DLD1 (cell line): ENCODE results near the gene CMIP.

Experiments used
- in situ Hi-C: cut with HindIII; loops from 2 replicates; pipeline ENCODE4 v1.10.0; 2017; ENCODE audit warnings: low sequenced_read_pairs

Gene CMIP

DNA sequence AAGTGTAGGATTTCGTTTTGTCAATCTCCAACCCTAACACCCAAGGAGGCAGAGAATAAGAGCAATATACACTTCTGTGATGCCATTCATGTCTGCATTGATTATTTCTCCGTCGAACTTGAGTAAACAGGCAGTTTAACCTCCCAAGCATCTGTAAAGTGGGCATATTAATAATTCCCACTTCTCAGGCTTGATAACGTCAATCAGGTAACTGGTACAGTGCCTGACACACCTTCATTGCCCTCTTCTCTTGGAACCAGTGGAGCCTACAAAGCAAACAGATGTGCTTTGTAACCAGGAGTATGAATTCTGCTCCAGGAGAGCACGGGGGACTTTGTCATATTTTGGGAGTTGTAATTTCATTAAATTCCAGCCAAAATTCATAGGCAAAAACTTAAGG lies 302.0 kb downstream of the CMIP start:
- in situ Hi-C loops: loop anchor here (25.0 kb wide), 1 partner anchor 359 kb away; no protein-coding TSS in a partner anchor

GRCh38 chr16:81748476-81749198 lies 304.0 kb downstream of the CMIP start:
- in situ Hi-C loops: loop anchor here (25.0 kb wide), 1 partner anchor 361 kb away; no protein-coding TSS in a partner anchor

- in situ Hi-C loops: no loop called here
Observed at GRCh38 chr16:81752225-81752875, 307.7 kb downstream of the CMIP start.

DNA sequence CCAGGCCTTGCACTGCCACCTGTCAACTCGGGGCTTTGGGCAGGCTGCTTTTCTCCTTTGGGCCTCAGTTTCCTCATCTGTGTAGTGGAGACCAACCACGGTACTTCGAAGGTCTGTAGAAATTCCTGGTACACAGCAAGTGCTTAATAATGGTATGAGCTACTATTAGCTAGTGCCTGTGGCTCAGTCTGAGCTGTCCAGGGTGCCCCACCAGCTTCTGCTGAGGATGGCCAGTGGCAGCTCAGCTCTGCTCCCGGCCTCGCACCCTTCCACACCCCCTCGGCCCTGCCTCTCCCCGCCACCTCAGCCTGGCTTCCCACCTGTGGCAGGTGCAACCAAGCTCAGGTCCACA lies 308.2 kb downstream of the CMIP start:
- in situ Hi-C loops: no loop called here

DNA sequence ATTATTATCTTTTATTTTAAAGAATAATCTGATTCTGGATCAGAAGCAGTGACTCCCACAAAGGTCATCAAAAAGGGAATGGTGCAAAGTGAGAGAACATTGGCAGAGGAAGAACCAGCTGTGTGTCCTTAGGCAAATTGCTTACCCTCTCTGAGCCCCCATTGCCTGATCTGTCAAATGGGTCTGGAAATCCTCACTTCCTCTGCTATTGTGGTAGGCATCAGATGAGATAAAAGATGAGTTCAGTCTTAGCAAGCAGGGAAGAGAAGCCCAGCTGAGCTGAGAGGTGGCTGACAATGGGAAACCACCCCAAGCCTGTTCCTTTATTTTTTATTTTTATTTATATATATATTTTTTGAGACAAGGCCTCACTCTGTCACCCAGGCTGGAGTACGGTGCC lies 310.2 kb downstream of the CMIP start:
- in situ Hi-C loops: no loop called here

DNA sequence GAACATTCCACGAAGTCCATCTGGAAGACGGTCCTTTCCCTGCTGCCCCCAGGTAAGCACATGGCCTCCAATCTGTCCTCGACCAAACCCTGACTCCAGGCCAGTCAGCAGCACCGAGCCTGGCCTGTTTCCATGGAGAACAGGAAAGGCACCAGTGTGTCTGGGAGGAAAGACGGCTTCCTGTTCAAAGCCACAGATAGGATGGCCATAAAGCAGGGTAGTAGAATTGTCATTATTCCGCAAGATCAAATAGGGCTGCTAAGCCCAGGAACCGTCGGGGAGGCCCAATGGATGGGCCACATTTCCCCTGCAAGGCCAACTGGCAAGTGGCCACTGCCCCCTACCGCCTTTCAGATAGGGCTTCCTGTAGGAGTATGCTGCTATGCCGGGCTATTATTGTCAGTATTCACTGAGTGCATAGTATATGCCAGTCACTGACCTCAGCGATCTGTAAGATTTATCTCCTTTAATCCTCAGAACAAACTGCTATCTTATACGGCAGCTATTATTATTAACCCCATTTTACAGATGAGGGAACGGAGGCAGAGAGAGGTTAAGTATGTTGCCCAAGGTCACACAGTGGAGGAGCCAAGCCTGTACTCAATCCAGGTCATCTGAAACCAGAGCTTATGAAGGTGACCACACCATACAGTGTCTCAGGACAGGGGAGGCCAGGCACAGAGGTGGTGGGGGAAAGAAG lies 311.5 kb downstream of the CMIP start:
- in situ Hi-C loops: no loop called here

DNA sequence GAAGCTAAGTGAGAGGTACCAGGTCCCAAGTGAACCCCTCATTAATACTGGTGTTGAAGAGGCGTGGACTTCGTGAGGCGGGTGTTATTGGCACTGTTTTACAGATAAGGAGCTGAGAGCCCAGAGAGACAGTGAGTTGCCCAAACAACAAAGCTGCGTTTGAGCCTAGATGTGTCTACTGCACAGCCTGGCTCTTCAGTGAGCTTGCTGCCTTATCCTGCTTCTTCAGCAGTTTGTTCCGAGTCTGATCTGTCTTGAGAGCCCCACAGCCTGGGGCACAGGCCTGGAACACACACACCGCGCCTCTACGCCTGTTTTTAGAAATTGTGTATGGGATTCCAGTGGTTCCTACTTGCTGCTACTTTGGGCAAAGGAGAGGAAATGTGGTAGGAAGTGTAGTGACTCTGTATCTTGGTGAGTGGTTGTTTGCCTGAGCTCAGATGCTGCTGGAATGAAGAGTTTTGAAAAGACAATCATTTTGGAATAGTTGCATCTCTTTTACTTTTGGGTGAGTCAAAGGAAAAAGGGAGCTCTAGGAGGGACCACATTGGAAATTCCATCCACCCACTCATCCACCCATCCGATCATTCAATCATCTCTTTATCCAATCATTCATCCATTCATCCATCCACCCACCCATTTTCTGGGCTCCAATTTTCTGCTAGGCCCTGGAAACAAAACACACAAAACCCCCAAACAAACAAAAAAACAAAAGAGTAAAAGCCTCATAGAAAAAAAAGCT lies 312.2 kb downstream of the CMIP start:
- in situ Hi-C loops: no loop called here

GRCh38 chr16:81758376-81758775 lies 313.8 kb downstream of the CMIP start:
- in situ Hi-C loops: no loop called here
